OCI-LY3 (cell line): ENCODE measurements around the gene MSI2.

Source experiments
- H2AFZ ChIP-seq: fragments of 200-600, 300-600 bp; shearing (Covaris generic); 2 replicates; pipeline ENCODE4 v1.6.0; 2014; ENCODE audit warnings: antibody characterized with exemption, low read depth, low read length
- H3K27ac ChIP-seq: fragments of 200-600, 300-600 bp; sonication (generic); 2 replicates; pipeline ENCODE4 v1.5.1; 2014; ENCODE audit warnings: mild to moderate bottlenecking, low read length, moderate library complexity, mixed read lengths
- H3K27me3 ChIP-seq: fragments of 200-600, 300-600 bp; sonication (generic); 2 replicates; pipeline ENCODE4 v1.6.1; 2014; ENCODE audit warnings: low read depth, low read length, mixed read lengths
- H3K36me3 ChIP-seq: fragments of 200-600, 300-600 bp; sonication (generic); replicated peaks from 2 replicates; pipeline ENCODE3; 2014; ENCODE audit warnings: low read depth, low read length, mixed read lengths
- H3K4me1 ChIP-seq: fragments of 300-600, 200-600 bp; sonication (generic); 2 replicates; pipeline ENCODE4 v1.6.1; 2014; ENCODE audit warnings: low read length, mixed read lengths
- H3K4me2 ChIP-seq: fragments of 200-600, 300-600 bp; sonication (generic); 2 replicates; pipeline ENCODE4 v1.6.1; 2014; ENCODE audit warnings: low read length, mixed read lengths
- H3K4me3 ChIP-seq: fragments of 300-600, 200-600 bp; sonication (generic); 2 replicates; pipeline ENCODE4 v1.5.1; 2014; ENCODE audit warnings: antibody characterized with exemption, mild to moderate bottlenecking, low read length, moderate library complexity
- H3K79me2 ChIP-seq: fragments of 300-600, 200-600 bp; shearing (Covaris generic); 2 replicates; pipeline ENCODE4 v1.6.1; 2014; ENCODE audit warnings: mild to moderate bottlenecking, low read length, mixed read lengths
- H3K9ac ChIP-seq: fragments of 300-600, 200-600 bp; shearing (Covaris generic); 2 replicates; pipeline ENCODE4 v1.6.0; 2014; ENCODE audit warnings: mild to moderate bottlenecking, low read length, moderate library complexity
- H3K9me3 ChIP-seq: fragments of 200-600, 300-600 bp; shearing (Covaris generic); 2 replicates; pipeline ENCODE4 v1.6.1; 2014; ENCODE audit warnings: low read length, mixed read lengths; ENCODE audit not compliant: insufficient read depth
- H4K20me1 ChIP-seq: fragments of 200-600, 300-600 bp; sonication (generic); 2 replicates; pipeline ENCODE4 v1.6.1; 2016; ENCODE audit warnings: low read length, mixed read lengths; ENCODE audit not compliant: insufficient read depth
- CTCF ChIP-seq: fragments of 200-600, 300-600 bp; sonication (generic); IDR thresholded peaks from 2 replicates; pipeline ENCODE4 v1.5.1; 2014; ENCODE audit warnings: antibody characterized with exemption, low read length, low read depth
- EZH2phosphoT487 ChIP-seq: fragments of 200-600 bp; shearing (Covaris generic); IDR thresholded peaks from 2 replicates; pipeline ENCODE4 v1.6.1; 2018; ENCODE audit warnings: antibody characterized with exemption, mixed run types, low read depth

Gene MSI2

GRCh38 chr17:57588086-57588485, 331.8 kb downstream of the MSI2 start:
- no peaks in the 10 kb centered on the region for H3K36me3 ChIP-seq
- H3K4me3 ChIP-seq: no peak overlapping the region
- H3K27me3 ChIP-seq: no peaks in the 10 kb centered on the region
- H2AFZ ChIP-seq: no peak overlapping the region
- no peaks in the 10 kb centered on the region for H3K9me3 ChIP-seq
- no peak overlapping the region for H3K27ac ChIP-seq
- no peaks in the 10 kb centered on the region for H3K4me1 ChIP-seq
- H3K79me2 ChIP-seq: no peaks in the 10 kb centered on the region
- TF ChIP-seq EZH2phosphoT487 (no peak), CTCF (no peak)
- no peaks in the 10 kb centered on the region for H4K20me1 ChIP-seq
- H3K9ac ChIP-seq: no peak overlapping the region
- no peak overlapping the region for H3K4me2 ChIP-seq

- Histone ChIP-seq H3K9me3 (no peaks in the 10 kb centered on the region), H4K20me1 (no peaks in the 10 kb centered on the region), H3K27me3 (no peaks in the 10 kb centered on the region), H2AFZ (no peak overlapping the region), H3K79me2 (no peaks in the 10 kb centered on the region), H3K4me1 (no peaks in the 10 kb centered on the region), H3K9ac (no peak overlapping the region), H3K4me2 (no peak overlapping the region), H3K36me3 (peaks cover under 1% of the 10 kb centered on the region), H3K27ac (no peak overlapping the region), H3K4me3 (no peak overlapping the region)
- TF ChIP-seq CTCF: no peak
- no peak for TF ChIP-seq EZH2phosphoT487
These were observed 333.1 kb downstream of the MSI2 start for GRCh38 chr17:57589151-57590034.

DNA sequence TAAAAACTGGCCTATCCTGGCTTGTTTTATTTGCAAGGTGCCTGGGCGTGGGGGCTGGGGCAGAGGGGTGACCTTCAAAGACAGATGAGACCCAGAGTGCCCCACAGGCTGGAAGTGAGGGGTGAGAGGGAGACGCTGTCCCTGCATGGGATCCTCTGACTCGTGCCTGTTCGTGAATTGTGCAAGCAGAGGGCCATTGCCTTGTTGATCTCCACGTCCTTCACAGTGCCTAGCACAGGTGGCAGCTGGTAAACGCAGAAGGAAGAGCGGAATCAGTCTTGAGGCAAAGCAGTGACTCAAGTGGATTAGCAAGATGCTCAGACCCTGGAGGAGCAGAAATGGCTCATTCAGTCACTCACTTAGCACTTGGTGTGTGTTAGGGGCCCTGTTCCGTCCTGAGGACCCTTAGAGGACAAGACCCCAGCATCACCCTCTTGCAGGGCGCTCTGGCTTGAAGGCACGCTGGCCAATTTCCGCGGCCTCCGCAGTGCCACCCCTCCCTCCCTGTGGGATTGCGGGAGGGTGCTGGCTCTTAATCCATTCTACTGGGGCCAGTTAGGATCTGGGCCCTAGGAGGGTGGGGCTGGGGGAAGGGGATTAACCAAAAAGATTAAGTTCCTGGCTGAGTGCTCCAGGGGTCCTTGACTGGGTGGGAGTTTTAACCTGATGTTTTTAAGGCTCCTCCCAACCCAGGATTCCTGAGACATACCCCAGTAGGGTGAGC, 337.6 kb downstream of the MSI2 start:
- Histone ChIP-seq H3K27me3 (no peaks in the 10 kb centered on the region), H3K9ac (no peak overlapping the region), H3K4me2 (no peak overlapping the region), H3K9me3 (0 out of 2 replicates have a peak, but pooled peaks cover 6% of the 10 kb centered on the region), H3K4me1 (peaks cover 19% of the 10 kb centered on the region), H4K20me1 (no peaks in the 10 kb centered on the region), H3K36me3 (peaks cover 15% of the 10 kb centered on the region), H3K27ac (no peak overlapping the region), H3K79me2 (no peaks in the 10 kb centered on the region), H3K4me3 (no peak overlapping the region), H2AFZ (no peak overlapping the region)
- TF ChIP-seq CTCF (no peak), EZH2phosphoT487 (no peak)

DNA sequence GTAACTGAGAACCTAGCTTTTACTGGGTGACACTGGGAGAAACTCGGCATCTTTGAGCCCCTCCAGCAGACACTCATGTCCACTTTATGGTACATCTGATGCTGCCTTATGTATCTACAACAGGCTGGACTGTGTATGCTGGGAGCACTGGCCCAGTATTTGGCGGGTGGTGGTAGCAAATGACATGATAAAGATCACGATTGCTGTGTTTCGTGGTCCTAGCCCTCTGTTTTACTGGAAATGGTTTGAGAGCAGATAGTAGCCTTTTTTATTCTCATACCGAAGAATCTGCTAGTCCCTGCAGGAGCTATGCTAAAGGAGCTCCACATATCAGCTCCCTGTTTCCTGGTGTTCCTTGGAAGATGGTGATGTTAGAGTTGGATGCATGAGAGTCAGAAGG, 338.4 kb downstream of the MSI2 start:
- Histone ChIP-seq H3K9me3 (0 out of 2 replicates have a peak, but pooled peaks cover 6% of the 10 kb centered on the region), H3K36me3 (peaks cover 15% of the 10 kb centered on the region), H3K4me2 (no peak overlapping the region), H3K27ac (no peak overlapping the region), H4K20me1 (no peaks in the 10 kb centered on the region), H3K4me1 (peaks cover 28% of the 10 kb centered on the region), H2AFZ (no peak overlapping the region), H3K9ac (no peak overlapping the region), H3K27me3 (no peaks in the 10 kb centered on the region), H3K79me2 (no peaks in the 10 kb centered on the region), H3K4me3 (no peak overlapping the region)
- TF ChIP-seq EZH2phosphoT487: no peak
- TF ChIP-seq CTCF: no peak
